H1 (cell line): ENCODE measurements around the gene ATP11C. TPM values are rescaled to one million over a fixed set of nuclear protein-coding genes. Genes with fewer than 3 reads are reported as not detected.
A peak's percentile ranks its signal among the peaks of the same experiment; 100 is the strongest.

ENCODE experiments used
- GTF2F1 ChIP-seq: IDR thresholded peaks from 2 replicates; pipeline ENCODE4 v1.6.1; 2012; ENCODE audit warnings: low read depth, low read length, improper control_type of control experiment, borderline replicate concordance
- KDM1A ChIP-seq: fragments of 200-600, 300-600 bp; sonication (generic); IDR thresholded peaks from 2 replicates; pipeline ENCODE4 v1.7.1; 2016; ENCODE audit warnings: mild to moderate bottlenecking, low read length, borderline replicate concordance
- RAD21 ChIP-seq, 2 experiments: IDR thresholded peaks in 1 of 2; conservative IDR thresholded peaks in 1 of 2; 2 replicates each; pipeline ENCODE4 v1.6.1; 2011; ENCODE audit warnings: low read depth in 2 of 2, low read length in 2 of 2, improper control_type of control experiment in 1 of 2, inconsistent platforms in 1 of 2, mild to moderate bottlenecking in 1 of 2, moderate library complexity in 1 of 2
- polyA plus RNA-seq, 7 experiments: library from polyadenylated mRNA; depleted of rRNA in 3 of 7; stranded (reverse) in 5 of 7; unstranded in 2 of 7; fragments of >200 nt in 5 of 7; fragments of 200-250 nt in 2 of 7; gene quantifications; 1 replicate in 5 of 7; 2 replicates in 1 of 7; 4 replicates in 1 of 7; pipeline versions ENCODE4 v1.2.1 to v1.2.3, GENCODE V29; 2011 to 2013; ENCODE audit warnings: missing spikeins in 2 of 7, mixed read lengths in 2 of 7
- total RNA-seq: library from RNA; stranded (reverse); fragmentation: NEBNext Ultra II Directional; extraction: Animal tissue kit (Norgen Biotek cat#: 25700); gene quantifications from 2 replicates; pipeline ENCODE4 v1.2.1, GENCODE V29; 2021
- TF ChIP-seq, protein P1 (sequence below): fragments of 300-600 bp; sonication (generic); IDR thresholded peaks from 2 replicates; pipeline ENCODE4 v1.7.1; 2012; ENCODE audit warnings: low read length, moderate library complexity, mild to moderate bottlenecking, inconsistent platforms; ENCODE audit not compliant: insufficient replicate concordance
- TF ChIP-seq, protein P2 (sequence below): IDR thresholded peaks from 2 replicates; pipeline ENCODE4 v1.6.1; 2012; ENCODE audit warnings: inconsistent platforms
- TF ChIP-seq, protein P3 (sequence below): IDR thresholded peaks from 2 replicates; pipeline ENCODE4 v1.6.1; 2012; ENCODE audit warnings: low read length, inconsistent platforms

The ATP11C gene
- total and polyA plus RNA-seq, 2 of the 8 experiments (the other 6 are each of a cell fraction or from before 2014, with no cell fraction given): 14.7 to 52.1 TPM

GRCh38 chrX:139862208-139862607, 70.6 kb downstream of the ATP11C start (continued):
- TF ChIP-seq, protein P1, sequence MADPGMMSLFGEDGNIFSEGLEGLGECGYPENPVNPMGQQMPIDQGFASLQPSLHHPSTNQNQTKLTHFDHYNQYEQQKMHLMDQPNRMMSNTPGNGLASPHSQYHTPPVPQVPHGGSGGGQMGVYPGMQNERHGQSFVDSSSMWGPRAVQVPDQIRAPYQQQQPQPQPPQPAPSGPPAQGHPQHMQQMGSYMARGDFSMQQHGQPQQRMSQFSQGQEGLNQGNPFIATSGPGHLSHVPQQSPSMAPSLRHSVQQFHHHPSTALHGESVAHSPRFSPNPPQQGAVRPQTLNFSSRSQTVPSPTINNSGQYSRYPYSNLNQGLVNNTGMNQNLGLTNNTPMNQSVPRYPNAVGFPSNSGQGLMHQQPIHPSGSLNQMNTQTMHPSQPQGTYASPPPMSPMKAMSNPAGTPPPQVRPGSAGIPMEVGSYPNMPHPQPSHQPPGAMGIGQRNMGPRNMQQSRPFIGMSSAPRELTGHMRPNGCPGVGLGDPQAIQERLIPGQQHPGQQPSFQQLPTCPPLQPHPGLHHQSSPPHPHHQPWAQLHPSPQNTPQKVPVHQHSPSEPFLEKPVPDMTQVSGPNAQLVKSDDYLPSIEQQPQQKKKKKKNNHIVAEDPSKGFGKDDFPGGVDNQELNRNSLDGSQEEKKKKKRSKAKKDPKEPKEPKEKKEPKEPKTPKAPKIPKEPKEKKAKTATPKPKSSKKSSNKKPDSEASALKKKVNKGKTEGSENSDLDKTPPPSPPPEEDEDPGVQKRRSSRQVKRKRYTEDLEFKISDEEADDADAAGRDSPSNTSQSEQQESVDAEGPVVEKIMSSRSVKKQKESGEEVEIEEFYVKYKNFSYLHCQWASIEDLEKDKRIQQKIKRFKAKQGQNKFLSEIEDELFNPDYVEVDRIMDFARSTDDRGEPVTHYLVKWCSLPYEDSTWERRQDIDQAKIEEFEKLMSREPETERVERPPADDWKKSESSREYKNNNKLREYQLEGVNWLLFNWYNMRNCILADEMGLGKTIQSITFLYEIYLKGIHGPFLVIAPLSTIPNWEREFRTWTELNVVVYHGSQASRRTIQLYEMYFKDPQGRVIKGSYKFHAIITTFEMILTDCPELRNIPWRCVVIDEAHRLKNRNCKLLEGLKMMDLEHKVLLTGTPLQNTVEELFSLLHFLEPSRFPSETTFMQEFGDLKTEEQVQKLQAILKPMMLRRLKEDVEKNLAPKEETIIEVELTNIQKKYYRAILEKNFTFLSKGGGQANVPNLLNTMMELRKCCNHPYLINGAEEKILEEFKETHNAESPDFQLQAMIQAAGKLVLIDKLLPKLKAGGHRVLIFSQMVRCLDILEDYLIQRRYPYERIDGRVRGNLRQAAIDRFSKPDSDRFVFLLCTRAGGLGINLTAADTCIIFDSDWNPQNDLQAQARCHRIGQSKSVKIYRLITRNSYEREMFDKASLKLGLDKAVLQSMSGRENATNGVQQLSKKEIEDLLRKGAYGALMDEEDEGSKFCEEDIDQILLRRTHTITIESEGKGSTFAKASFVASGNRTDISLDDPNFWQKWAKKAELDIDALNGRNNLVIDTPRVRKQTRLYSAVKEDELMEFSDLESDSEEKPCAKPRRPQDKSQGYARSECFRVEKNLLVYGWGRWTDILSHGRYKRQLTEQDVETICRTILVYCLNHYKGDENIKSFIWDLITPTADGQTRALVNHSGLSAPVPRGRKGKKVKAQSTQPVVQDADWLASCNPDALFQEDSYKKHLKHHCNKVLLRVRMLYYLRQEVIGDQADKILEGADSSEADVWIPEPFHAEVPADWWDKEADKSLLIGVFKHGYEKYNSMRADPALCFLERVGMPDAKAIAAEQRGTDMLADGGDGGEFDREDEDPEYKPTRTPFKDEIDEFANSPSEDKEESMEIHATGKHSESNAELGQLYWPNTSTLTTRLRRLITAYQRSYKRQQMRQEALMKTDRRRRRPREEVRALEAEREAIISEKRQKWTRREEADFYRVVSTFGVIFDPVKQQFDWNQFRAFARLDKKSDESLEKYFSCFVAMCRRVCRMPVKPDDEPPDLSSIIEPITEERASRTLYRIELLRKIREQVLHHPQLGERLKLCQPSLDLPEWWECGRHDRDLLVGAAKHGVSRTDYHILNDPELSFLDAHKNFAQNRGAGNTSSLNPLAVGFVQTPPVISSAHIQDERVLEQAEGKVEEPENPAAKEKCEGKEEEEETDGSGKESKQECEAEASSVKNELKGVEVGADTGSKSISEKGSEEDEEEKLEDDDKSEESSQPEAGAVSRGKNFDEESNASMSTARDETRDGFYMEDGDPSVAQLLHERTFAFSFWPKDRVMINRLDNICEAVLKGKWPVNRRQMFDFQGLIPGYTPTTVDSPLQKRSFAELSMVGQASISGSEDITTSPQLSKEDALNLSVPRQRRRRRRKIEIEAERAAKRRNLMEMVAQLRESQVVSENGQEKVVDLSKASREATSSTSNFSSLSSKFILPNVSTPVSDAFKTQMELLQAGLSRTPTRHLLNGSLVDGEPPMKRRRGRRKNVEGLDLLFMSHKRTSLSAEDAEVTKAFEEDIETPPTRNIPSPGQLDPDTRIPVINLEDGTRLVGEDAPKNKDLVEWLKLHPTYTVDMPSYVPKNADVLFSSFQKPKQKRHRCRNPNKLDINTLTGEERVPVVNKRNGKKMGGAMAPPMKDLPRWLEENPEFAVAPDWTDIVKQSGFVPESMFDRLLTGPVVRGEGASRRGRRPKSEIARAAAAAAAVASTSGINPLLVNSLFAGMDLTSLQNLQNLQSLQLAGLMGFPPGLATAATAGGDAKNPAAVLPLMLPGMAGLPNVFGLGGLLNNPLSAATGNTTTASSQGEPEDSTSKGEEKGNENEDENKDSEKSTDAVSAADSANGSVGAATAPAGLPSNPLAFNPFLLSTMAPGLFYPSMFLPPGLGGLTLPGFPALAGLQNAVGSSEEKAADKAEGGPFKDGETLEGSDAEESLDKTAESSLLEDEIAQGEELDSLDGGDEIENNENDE: no peak
- TF ChIP-seq KDM1A (no peak), RAD21 (IDR thresholded peaks at IDR 0.05 in 1 of 2, conservative IDR thresholded peaks at IDR 0.05 in 1 of 2; ENCODE audit: low read depth in 2 of 2, low read length in 2 of 2) (peak; percentile 18 to 34; a peak in 2 of 4 replicates), GTF2F1 (no peak)
- TF ChIP-seq, protein P2, sequence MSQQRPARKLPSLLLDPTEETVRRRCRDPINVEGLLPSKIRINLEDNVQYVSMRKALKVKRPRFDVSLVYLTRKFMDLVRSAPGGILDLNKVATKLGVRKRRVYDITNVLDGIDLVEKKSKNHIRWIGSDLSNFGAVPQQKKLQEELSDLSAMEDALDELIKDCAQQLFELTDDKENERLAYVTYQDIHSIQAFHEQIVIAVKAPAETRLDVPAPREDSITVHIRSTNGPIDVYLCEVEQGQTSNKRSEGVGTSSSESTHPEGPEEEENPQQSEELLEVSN: no peak
- TF ChIP-seq, protein P3, sequence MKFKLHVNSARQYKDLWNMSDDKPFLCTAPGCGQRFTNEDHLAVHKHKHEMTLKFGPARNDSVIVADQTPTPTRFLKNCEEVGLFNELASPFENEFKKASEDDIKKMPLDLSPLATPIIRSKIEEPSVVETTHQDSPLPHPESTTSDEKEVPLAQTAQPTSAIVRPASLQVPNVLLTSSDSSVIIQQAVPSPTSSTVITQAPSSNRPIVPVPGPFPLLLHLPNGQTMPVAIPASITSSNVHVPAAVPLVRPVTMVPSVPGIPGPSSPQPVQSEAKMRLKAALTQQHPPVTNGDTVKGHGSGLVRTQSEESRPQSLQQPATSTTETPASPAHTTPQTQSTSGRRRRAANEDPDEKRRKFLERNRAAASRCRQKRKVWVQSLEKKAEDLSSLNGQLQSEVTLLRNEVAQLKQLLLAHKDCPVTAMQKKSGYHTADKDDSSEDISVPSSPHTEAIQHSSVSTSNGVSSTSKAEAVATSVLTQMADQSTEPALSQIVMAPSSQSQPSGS: no peak
